ENCODE measurements around the gene CFAP97D2.
"Not testable (repeated sequence)": the region's sequence is repeated elsewhere in the genome, so short reads cannot be mapped to it uniquely, and the experiment has no call there.

Gene CFAP97D2

DNA sequence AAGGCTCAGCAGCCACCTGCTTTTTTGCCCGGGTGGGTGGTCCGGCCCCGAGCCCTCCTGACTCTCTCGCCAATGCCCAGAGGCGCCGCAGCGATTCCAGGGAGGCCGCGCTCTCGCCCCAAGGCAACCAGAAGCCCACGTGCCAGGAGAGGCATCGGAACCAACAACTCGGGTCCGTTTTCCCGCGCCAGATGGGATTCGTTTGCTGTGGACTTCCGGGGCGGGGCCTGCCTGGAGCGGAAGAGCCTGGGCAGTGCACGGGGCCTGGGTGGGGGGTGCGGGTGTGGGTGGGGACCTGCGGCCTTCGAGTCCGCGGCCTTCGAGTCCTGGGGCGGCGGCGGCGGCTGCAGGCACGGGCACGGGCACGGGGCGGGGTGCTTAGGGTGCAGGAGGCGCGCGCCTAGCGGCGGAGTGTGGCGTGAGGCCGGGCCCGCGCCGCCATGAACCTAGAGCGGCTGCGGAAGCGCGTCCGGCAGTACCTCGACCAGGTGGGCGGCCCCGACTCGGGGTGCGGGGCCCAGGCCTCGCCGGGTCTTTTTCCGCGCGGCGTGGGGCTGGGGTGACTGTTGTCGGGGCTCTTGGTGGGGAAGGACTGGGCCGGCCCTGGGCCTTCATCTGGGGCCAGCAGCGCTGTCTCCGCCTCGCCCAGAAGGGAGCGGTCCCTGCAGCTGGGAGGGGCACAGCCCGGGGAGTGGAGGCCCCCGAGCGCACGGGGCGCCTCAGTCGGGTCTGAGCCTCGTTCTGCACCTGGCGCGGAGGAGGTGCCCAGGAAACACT lies 55.8 kb downstream of the CFAP97D2 start, which contains the start of gene CDC16:
TSS of gene CDC16 (plus strand) at position 253 of the 777 bp plus-strand sequence. CDS start at position 441, 188 bp downstream.
- H3K27me3 ChIP-seq (ENCODE audit: insufficient read depth, low read length), result peaks cover 5% of the 10 kb centered on the region; the same call in 1 of the 2 replicates
- peaks cover 32% of the 10 kb centered on the region; the same call in 1 of the 2 replicates for H3K4me1 ChIP-seq (ENCODE audit: insufficient read depth, low read length)
- H3K9ac ChIP-seq (ENCODE audit: low read depth, low read length), result peak within 1 kb of the TSS; percentile 90
- peak within 1 kb of the TSS; percentile 97 for H3K4me3 ChIP-seq (ENCODE audit: low read length)
- peaks cover 34% of the 10 kb centered on the region for H3K36me3 ChIP-seq (ENCODE audit: insufficient read depth, low read depth, low read length)
- no peak within 1 kb of the TSS for H3K27ac ChIP-seq (ENCODE audit: low read length)
- H3K9me3 ChIP-seq (ENCODE audit: insufficient read depth, low read depth, low read length), result no peaks in the 10 kb centered on the region

- H3K27ac ChIP-seq (ENCODE audit: low read length), result no peak overlapping the region
- peaks cover 25% of the 10 kb centered on the region; the same call in 1 of the 2 replicates for H3K4me1 ChIP-seq (ENCODE audit: insufficient read depth, low read length)
- peak overlapping the region; percentile 97 for H3K4me3 ChIP-seq (ENCODE audit: low read length)
- peak overlapping the region; percentile 90 for H3K9ac ChIP-seq (ENCODE audit: low read depth, low read length)
- peaks cover 42% of the 10 kb centered on the region for H3K36me3 ChIP-seq (ENCODE audit: insufficient read depth, low read depth, low read length)
- H3K9me3 ChIP-seq (ENCODE audit: insufficient read depth, low read depth, low read length), result no peaks in the 10 kb centered on the region
- peaks cover 5% of the 10 kb centered on the region; the same call in 1 of the 2 replicates for H3K27me3 ChIP-seq (ENCODE audit: insufficient read depth, low read length)
These were observed 56.6 kb downstream of the CFAP97D2 start for GRCh38 chr13:114235697-114236096.

GRCh38 chr13:114236227-114236626 lies 57.2 kb downstream of the CFAP97D2 start:
- peaks cover 47% of the 10 kb centered on the region for H3K36me3 ChIP-seq (ENCODE audit: insufficient read depth, low read depth, low read length)
- peak overlapping the region; percentile 90; the same call in 1 of the 2 replicates for H3K9ac ChIP-seq (ENCODE audit: low read depth, low read length)
- H3K4me1 ChIP-seq (ENCODE audit: insufficient read depth, low read length), result peaks cover 22% of the 10 kb centered on the region; the same call in 1 of the 2 replicates
- peak overlapping the region; percentile 97 for H3K4me3 ChIP-seq (ENCODE audit: low read length)
- peaks cover 5% of the 10 kb centered on the region; the same call in 1 of the 2 replicates for H3K27me3 ChIP-seq (ENCODE audit: insufficient read depth, low read length)
- H3K9me3 ChIP-seq (ENCODE audit: insufficient read depth, low read depth, low read length), result no peaks in the 10 kb centered on the region
- no peak overlapping the region for H3K27ac ChIP-seq (ENCODE audit: low read length)

DNA sequence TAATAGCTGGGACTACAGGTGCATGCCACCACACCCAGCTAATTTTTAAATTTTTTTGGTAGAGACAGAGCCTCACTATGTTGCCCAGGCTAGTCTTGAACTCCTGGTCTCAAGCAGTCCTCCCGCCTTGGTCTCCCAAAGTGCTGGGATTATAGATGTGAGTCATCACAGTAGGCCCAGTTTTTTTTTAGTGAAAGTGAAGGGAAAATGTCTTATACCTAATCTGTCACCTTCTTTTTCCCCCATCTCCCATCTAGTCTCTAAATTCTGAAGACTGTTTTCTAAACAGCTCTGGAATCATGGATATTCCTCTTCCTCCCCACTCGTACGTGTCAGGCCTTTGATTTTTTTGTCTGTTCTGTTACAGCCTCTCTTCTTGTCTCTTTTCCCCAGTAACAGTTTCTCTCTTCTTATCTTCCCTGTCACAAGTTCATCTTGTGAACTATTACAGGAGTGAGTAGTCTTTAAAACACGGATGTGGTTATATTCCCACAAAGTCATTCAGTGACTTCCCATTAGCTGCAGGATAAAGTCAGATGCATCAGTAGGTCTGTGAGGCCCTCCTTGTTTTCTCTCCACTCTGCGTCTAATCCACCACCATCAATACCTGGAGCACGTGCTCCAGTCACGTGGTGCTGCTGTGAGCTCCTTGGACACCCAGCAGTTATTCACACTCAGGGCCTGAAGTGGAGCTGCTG lies 58.5 kb downstream of the CFAP97D2 start:
- H3K36me3 ChIP-seq (ENCODE audit: insufficient read depth, low read depth, low read length), result peaks cover 61% of the 10 kb centered on the region
- no peak overlapping the region for H3K4me3 ChIP-seq (ENCODE audit: low read length)
- no peaks in the 10 kb centered on the region for H3K9me3 ChIP-seq (ENCODE audit: insufficient read depth, low read depth, low read length)
- H3K27ac ChIP-seq (ENCODE audit: low read length), result no peak overlapping the region
- no peak overlapping the region for H3K9ac ChIP-seq (ENCODE audit: low read depth, low read length)
- H3K4me1 ChIP-seq (ENCODE audit: insufficient read depth, low read length), result peaks cover 15% of the 10 kb centered on the region
- peaks cover 5% of the 10 kb centered on the region; the same call in 1 of the 2 replicates for H3K27me3 ChIP-seq (ENCODE audit: insufficient read depth, low read length)

DNA sequence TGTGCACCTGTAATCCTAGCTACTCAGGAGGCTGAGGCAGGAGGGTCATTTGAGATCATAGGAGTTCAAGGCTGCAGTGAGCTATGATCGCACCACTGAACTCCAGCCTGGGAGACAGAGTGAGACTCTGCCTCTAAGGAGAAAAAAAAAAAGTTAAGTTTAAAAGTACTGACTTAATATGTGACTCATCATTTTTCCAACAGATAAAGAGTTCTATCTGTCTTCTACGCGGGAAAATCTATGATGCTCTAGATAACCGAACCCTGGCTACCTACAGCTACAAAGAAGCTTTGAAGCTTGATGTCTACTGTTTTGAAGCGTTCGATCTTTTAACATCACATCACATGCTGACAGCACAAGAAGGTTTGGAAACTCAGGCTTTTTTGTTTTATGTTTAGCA lies 62.9 kb downstream of the CFAP97D2 start:
- no peak overlapping the region for H3K4me3 ChIP-seq (ENCODE audit: low read length)
- H3K9ac ChIP-seq (ENCODE audit: low read depth, low read length), result no peak overlapping the region
- H3K36me3 ChIP-seq (ENCODE audit: insufficient read depth, low read depth, low read length), result peaks cover 99% of the 10 kb centered on the region
- H3K4me1 ChIP-seq (ENCODE audit: insufficient read depth, low read length), result peaks cover 3% of the 10 kb centered on the region
- H3K27me3 ChIP-seq (ENCODE audit: insufficient read depth, low read length), result no peaks in the 10 kb centered on the region
- no peak overlapping the region for H3K27ac ChIP-seq (ENCODE audit: low read length)
- H3K9me3 ChIP-seq (ENCODE audit: insufficient read depth, low read depth, low read length), result no peaks in the 10 kb centered on the region

DNA sequence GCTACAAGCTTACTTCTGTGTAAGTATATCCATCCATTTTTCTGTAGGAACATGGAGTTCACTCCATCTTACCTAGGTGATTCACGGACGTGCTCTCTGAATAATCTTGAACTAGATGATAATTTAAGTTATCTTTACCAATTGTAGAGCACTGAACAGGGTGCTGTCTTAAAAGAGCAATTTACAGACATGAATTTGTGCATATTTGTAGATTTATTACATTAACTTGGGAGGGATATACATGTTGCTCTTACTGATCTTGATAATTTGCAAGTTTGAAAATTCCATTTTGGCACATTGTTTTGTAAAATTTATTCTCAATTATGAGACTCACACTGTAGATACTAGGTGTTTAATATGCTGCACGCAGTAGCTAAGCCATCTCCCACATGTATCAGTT lies 64.9 kb downstream of the CFAP97D2 start:
- Histone ChIP-seq H3K27me3 (ENCODE audit: insufficient read depth, low read length) (no peaks in the 10 kb centered on the region), H3K9me3 (ENCODE audit: insufficient read depth, low read depth, low read length) (no peaks in the 10 kb centered on the region), H3K4me1 (ENCODE audit: insufficient read depth, low read length) (peaks cover 3% of the 10 kb centered on the region), H3K27ac (ENCODE audit: low read length) (no peak overlapping the region), H3K9ac (ENCODE audit: low read depth, low read length) (no peak overlapping the region), H3K36me3 (ENCODE audit: insufficient read depth, low read depth, low read length) (peaks cover 99% of the 10 kb centered on the region), H3K4me3 (ENCODE audit: low read length) (no peak overlapping the region)

- no peak overlapping the region for H3K9ac ChIP-seq (ENCODE audit: low read depth, low read length)
- H3K36me3 ChIP-seq (ENCODE audit: insufficient read depth, low read depth, low read length), result peaks cover 99% of the 10 kb centered on the region
- no peaks in the 10 kb centered on the region for H3K27me3 ChIP-seq (ENCODE audit: insufficient read depth, low read length)
- no peak overlapping the region for H3K27ac ChIP-seq (ENCODE audit: low read length)
- peaks cover 3% of the 10 kb centered on the region for H3K4me1 ChIP-seq (ENCODE audit: insufficient read depth, low read length)
- no peaks in the 10 kb centered on the region for H3K9me3 ChIP-seq (ENCODE audit: insufficient read depth, low read depth, low read length)
- H3K4me3 ChIP-seq (ENCODE audit: low read length), result no peak overlapping the region
These were observed 65.6 kb downstream of the CFAP97D2 start for GRCh38 chr13:114244637-114245036.

GRCh38 chr13:114248011-114248410 lies 69.0 kb downstream of the CFAP97D2 start:
- no peaks in the 10 kb centered on the region for H3K9me3 ChIP-seq (ENCODE audit: insufficient read depth, low read depth, low read length)
- no peaks in the 10 kb centered on the region for H3K27me3 ChIP-seq (ENCODE audit: insufficient read depth, low read length)
- no peak overlapping the region for H3K9ac ChIP-seq (ENCODE audit: low read depth, low read length)
- no peak overlapping the region for H3K4me3 ChIP-seq (ENCODE audit: low read length)
- peaks cover 100% of the 10 kb centered on the region for H3K36me3 ChIP-seq (ENCODE audit: insufficient read depth, low read depth, low read length)
- peaks cover 1% of the 10 kb centered on the region; the same call in 1 of the 2 replicates for H3K4me1 ChIP-seq (ENCODE audit: insufficient read depth, low read length)
- no peak overlapping the region for H3K27ac ChIP-seq (ENCODE audit: low read length)

GRCh38 chr13:114249077-114249476 lies 70.0 kb downstream of the CFAP97D2 start:
- no peak overlapping the region for H3K27ac ChIP-seq (ENCODE audit: low read length)
- peaks cover 99% of the 10 kb centered on the region for H3K36me3 ChIP-seq (ENCODE audit: insufficient read depth, low read depth, low read length)

DNA sequence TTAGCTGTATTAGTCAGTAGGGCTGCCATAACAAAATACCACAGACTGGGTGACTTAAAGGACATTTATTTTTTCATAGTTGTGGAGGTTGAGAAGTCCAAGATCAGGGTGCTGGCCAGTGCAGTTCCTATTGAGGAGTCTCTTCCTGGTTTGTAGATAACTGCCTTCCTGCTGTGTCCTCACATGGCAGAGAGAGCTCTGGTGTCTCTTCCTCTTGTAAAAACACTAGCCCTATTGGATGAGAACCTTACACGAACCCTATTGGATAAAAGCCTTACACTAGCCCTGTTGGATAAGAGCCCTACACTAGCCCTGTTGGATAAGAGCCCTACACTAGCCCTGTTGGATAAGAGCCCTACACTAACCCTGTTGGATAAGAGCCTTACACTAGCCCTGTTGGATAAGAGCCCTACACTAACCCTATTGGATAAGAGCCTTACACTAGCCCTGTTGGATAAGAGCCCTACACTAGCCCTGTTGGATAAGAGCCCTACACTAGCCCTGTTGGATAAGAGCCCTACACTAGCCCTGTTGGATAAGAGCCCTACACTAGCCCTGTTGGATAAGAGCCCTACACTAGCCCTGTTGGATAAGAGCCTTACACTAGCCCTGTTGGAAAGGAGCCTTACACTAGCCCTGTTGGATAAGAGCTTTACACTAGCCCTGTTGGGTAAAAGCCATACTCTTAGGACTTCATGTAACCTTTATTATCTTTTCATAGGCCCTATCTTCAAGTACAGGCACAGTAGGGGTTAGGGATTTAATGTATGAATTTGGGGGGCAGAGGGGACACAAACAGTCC lies 72.8 kb downstream of the CFAP97D2 start:
- H3K4me1 ChIP-seq (ENCODE audit: insufficient read depth, low read length); H3K9ac ChIP-seq (ENCODE audit: low read depth, low read length); H3K27ac ChIP-seq (ENCODE audit: low read length); H3K9me3 ChIP-seq (ENCODE audit: insufficient read depth, low read depth, low read length); H3K4me3 ChIP-seq (ENCODE audit: low read length); H3K27me3 ChIP-seq (ENCODE audit: insufficient read depth, low read length): not testable (repeated sequence)
- peaks cover 96% of the 10 kb centered on the region for H3K36me3 ChIP-seq (ENCODE audit: insufficient read depth, low read depth, low read length)

More at GRCh38 chr13:114249077-114249476, 70.0 kb downstream of the CFAP97D2 start:
- H3K4me3 ChIP-seq (ENCODE audit: low read length), result no peak overlapping the region
- H3K9ac ChIP-seq (ENCODE audit: low read depth, low read length), result no peak overlapping the region
- no peaks in the 10 kb centered on the region for H3K9me3 ChIP-seq (ENCODE audit: insufficient read depth, low read depth, low read length)
- H3K4me1 ChIP-seq (ENCODE audit: insufficient read depth, low read length), result no peaks in the 10 kb centered on the region
- no peaks in the 10 kb centered on the region for H3K27me3 ChIP-seq (ENCODE audit: insufficient read depth, low read length)

- Histone ChIP-seq H3K27me3 (ENCODE audit: insufficient read depth, low read length) (no peaks in the 10 kb centered on the region), H3K27ac (ENCODE audit: low read length) (no peak overlapping the region), H3K4me1 (ENCODE audit: insufficient read depth, low read length) (peaks cover 15% of the 10 kb centered on the region), H3K9ac (ENCODE audit: low read depth, low read length) (no peak overlapping the region), H3K36me3 (ENCODE audit: insufficient read depth, low read depth, low read length) (peaks cover 93% of the 10 kb centered on the region), H3K4me3 (ENCODE audit: low read length) (no peak overlapping the region), H3K9me3 (ENCODE audit: insufficient read depth, low read depth, low read length) (no peaks in the 10 kb centered on the region)
These were observed 77.5 kb downstream of the CFAP97D2 start for GRCh38 chr13:114256547-114256946.
